ENCODE data around the gene CACNA1B. TPM values are rescaled to one million over a fixed set of nuclear protein-coding genes. Genes with fewer than 3 reads are reported as not detected.

CACNA1B gene
- polyA plus RNA-seq, 1 experiment = 0.01 TPM

GRCh38 chr9:138061631-138062030, 184.0 kb downstream of the CACNA1B start:
- CTCF ChIA-PET = no interaction called here
- H3K36me3 ChIP-seq (ENCODE audit: control insufficient read depth, insufficient read depth, low read length) = no peaks in the 10 kb centered on the region
- H3K4me3 ChIP-seq (ENCODE audit: low read depth, low read length) = no peak overlapping the region
- H3K27me3 ChIP-seq (ENCODE audit: control insufficient read depth, insufficient read depth, low read length) = no peaks in the 10 kb centered on the region
- POLR2A ChIA-PET = no interaction called here
- DNase-seq (ENCODE audit: low read depth) = no peak
- TF ChIP-seq, protein P1, sequence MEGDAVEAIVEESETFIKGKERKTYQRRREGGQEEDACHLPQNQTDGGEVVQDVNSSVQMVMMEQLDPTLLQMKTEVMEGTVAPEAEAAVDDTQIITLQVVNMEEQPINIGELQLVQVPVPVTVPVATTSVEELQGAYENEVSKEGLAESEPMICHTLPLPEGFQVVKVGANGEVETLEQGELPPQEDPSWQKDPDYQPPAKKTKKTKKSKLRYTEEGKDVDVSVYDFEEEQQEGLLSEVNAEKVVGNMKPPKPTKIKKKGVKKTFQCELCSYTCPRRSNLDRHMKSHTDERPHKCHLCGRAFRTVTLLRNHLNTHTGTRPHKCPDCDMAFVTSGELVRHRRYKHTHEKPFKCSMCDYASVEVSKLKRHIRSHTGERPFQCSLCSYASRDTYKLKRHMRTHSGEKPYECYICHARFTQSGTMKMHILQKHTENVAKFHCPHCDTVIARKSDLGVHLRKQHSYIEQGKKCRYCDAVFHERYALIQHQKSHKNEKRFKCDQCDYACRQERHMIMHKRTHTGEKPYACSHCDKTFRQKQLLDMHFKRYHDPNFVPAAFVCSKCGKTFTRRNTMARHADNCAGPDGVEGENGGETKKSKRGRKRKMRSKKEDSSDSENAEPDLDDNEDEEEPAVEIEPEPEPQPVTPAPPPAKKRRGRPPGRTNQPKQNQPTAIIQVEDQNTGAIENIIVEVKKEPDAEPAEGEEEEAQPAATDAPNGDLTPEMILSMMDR (IDR thresholded peaks at IDR 0.05; ENCODE audit: insufficient read depth, low read depth, low read length) = no peak

GRCh38 chr9:138062196-138062595, 184.6 kb downstream of the CACNA1B start:
- H3K36me3 ChIP-seq (ENCODE audit: control insufficient read depth, insufficient read depth, low read length) = no peaks in the 10 kb centered on the region
- no peak for DNase-seq (ENCODE audit: low read depth)
- ChIA-PET POLR2A (no interaction called here), CTCF (no interaction called here)
- no peak overlapping the region for H3K4me3 ChIP-seq (ENCODE audit: low read depth, low read length)
- TF ChIP-seq, protein P1 (IDR thresholded peaks at IDR 0.05; ENCODE audit: insufficient read depth, low read depth, low read length) = no peak
- H3K27me3 ChIP-seq (ENCODE audit: control insufficient read depth, insufficient read depth, low read length) = no peaks in the 10 kb centered on the region

- Histone ChIP-seq H3K27me3 (ENCODE audit: control insufficient read depth, insufficient read depth, low read length) (no peaks in the 10 kb centered on the region), H3K4me3 (ENCODE audit: low read depth, low read length) (no peak overlapping the region), H3K36me3 (ENCODE audit: control insufficient read depth, insufficient read depth, low read length) (no peaks in the 10 kb centered on the region)
- ChIA-PET CTCF (no interaction called here), POLR2A (no interaction called here)
- DNase-seq (ENCODE audit: low read depth) = no peak
- TF ChIP-seq, protein P1 (IDR thresholded peaks at IDR 0.05; ENCODE audit: insufficient read depth, low read depth, low read length) = no peak
Measured at GRCh38 chr9:138063033-138063432, 185.5 kb downstream of the CACNA1B start.

- H3K36me3 ChIP-seq (ENCODE audit: control insufficient read depth, insufficient read depth, low read length) = no peaks in the 10 kb centered on the region
- TF ChIP-seq, protein P1 (IDR thresholded peaks at IDR 0.05; ENCODE audit: insufficient read depth, low read depth, low read length) = no peak
- POLR2A ChIA-PET = no interaction called here
- no peak for DNase-seq (ENCODE audit: low read depth)
- CTCF ChIA-PET = no interaction called here
- H3K4me3 ChIP-seq (ENCODE audit: low read depth, low read length) = no peak overlapping the region
- no peaks in the 10 kb centered on the region for H3K27me3 ChIP-seq (ENCODE audit: control insufficient read depth, insufficient read depth, low read length)
Measured at GRCh38 chr9:138063785-138064184, 186.2 kb downstream of the CACNA1B start.

GRCh38 chr9:138064547-138064946, 187.0 kb downstream of the CACNA1B start:
- POLR2A ChIA-PET = no interaction called here
- TF ChIP-seq, protein P1 (IDR thresholded peaks at IDR 0.05; ENCODE audit: insufficient read depth, low read depth, low read length) = no peak
- Histone ChIP-seq H3K36me3 (ENCODE audit: control insufficient read depth, insufficient read depth, low read length) (no peaks in the 10 kb centered on the region), H3K4me3 (ENCODE audit: low read depth, low read length) (no peak overlapping the region), H3K27me3 (ENCODE audit: control insufficient read depth, insufficient read depth, low read length) (no peaks in the 10 kb centered on the region)
- no peak for DNase-seq (ENCODE audit: low read depth)
- CTCF ChIA-PET = no interaction called here
